ENCODE results near the gene ANKRD13B. TPM values are rescaled to one million over a fixed set of nuclear protein-coding genes. Genes with fewer than 3 reads are reported as not detected.
A peak's percentile ranks its signal among the peaks of the same experiment; 100 is the strongest.

Gene ANKRD13B
- total RNA-seq, 1 donor from 2014 or later = 7.7 TPM

GRCh38 chr17:29616300-29617048 lies 23.5 kb downstream of the ANKRD13B start:
- DNase-seq (ENCODE audit: low spot score) = no peak

- DNase-seq (ENCODE audit: low spot score) = peak; percentile 80
These were observed 24.2 kb downstream of the ANKRD13B start for GRCh38 chr17:29617125-29617480.

GRCh38 chr17:29617481-29618271 lies 24.7 kb downstream of the ANKRD13B start:
- DNase-seq (ENCODE audit: low spot score) = peak; percentile 83

GRCh38 chr17:29618272-29619065 lies 25.5 kb downstream of the ANKRD13B start:
- DNase-seq (ENCODE audit: low spot score) = no peak

GRCh38 chr17:29619251-29619650 lies 26.3 kb downstream of the ANKRD13B start:
- DNase-seq (ENCODE audit: low spot score) = no peak

GRCh38 chr17:29620271-29620670 lies 27.3 kb downstream of the ANKRD13B start:
- DNase-seq (ENCODE audit: low spot score) = no peak

GRCh38 chr17:29620779-29621500 lies 28.0 kb downstream of the ANKRD13B start:
- no peak for DNase-seq (ENCODE audit: low spot score)

GRCh38 chr17:29621751-29622194 lies 28.8 kb downstream of the ANKRD13B start:
- DNase-seq (ENCODE audit: low spot score) = no peak

GRCh38 chr17:29622337-29623282 lies 29.7 kb downstream of the ANKRD13B start, which contains the start of gene CORO6:
TSS of gene CORO6 (minus strand) at chr17:29622912. CDS start at chr17:29621421, 1,491 bp downstream.
- DNase-seq (ENCODE audit: low spot score) = peak; percentile 60

- no peak for DNase-seq (ENCODE audit: low spot score)
These were observed 30.3 kb downstream of the ANKRD13B start for GRCh38 chr17:29623283-29623647.

GRCh38 chr17:29624586-29624985 lies 31.7 kb downstream of the ANKRD13B start:
- no peak for DNase-seq (ENCODE audit: low spot score)

- DNase-seq (ENCODE audit: low spot score) = no peak
These were observed 32.3 kb downstream of the ANKRD13B start for GRCh38 chr17:29625037-29625750.

GRCh38 chr17:29627951-29628350 lies 35.0 kb downstream of the ANKRD13B start:
- DNase-seq (ENCODE audit: low spot score) = no peak

- no peak for DNase-seq (ENCODE audit: low spot score)
These were observed 35.7 kb downstream of the ANKRD13B start for GRCh38 chr17:29628644-29629043.

GRCh38 chr17:29629839-29630238 lies 36.9 kb downstream of the ANKRD13B start:
- no peak for DNase-seq (ENCODE audit: low spot score)

- no peak for DNase-seq (ENCODE audit: low spot score)
These were observed 37.8 kb downstream of the ANKRD13B start for GRCh38 chr17:29630630-29631193.

- DNase-seq (ENCODE audit: low spot score) = no peak
These were observed 41.0 kb downstream of the ANKRD13B start for GRCh38 chr17:29633886-29634285.

GRCh38 chr17:29640413-29640812 lies 47.5 kb downstream of the ANKRD13B start:
- no peak for DNase-seq (ENCODE audit: low spot score)

GRCh38 chr17:29640981-29641642 lies 48.2 kb downstream of the ANKRD13B start:
- no peak for DNase-seq (ENCODE audit: low spot score)

All from ureter (tissue), 1 donor.